NCI-H82 treated with DMSO at 0.1 percent for 48 hours (cell line): ENCODE results near the gene MSI2.

Experiments used
- DNase-seq: peaks from one replicate; lab custom pipeline; 2025; ENCODE audit not compliant: unreplicated experiment; lab: John Stamatoyannopoulos, UW

Gene MSI2

DNA sequence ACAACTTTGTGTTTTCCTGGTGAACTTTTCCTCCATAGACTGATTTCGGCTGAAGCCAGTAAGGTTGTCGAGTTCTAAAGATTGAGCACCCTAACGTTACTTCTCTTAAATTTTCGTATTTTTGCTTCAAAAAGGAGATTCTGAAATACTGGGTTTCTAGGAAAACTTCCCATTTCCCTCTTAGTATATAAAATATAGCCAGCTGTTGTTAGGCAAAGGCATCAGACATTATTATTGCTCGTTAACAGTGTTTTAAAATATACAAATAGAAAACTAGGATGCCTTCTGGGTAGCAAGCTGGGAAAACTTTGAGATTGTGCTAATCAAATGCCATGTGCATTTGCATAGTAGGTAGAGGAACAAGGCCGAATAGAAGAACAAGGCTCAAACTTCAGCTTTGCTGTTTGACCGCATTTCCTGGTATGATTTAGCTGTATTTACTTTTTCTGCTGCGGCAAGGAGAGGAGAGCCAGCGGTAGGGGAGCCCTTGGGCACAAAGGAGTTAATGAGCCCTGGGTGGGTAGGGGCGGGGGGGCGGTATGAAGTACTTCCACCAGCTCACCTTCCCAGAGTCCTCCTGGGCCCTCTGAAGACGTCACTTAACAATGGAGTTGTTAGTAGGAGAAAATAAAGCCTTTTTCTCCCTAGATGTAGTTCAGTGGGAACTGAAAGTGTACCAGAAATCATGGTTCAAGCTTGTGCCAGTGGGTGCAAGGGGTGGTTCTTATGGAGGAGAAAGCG is 151.9 kb downstream of the MSI2 start:
- DNase-seq = no peak

- DNase-seq = no peak
Observed at GRCh38 chr17:57410169-57410568, 153.8 kb downstream of the MSI2 start.

DNA sequence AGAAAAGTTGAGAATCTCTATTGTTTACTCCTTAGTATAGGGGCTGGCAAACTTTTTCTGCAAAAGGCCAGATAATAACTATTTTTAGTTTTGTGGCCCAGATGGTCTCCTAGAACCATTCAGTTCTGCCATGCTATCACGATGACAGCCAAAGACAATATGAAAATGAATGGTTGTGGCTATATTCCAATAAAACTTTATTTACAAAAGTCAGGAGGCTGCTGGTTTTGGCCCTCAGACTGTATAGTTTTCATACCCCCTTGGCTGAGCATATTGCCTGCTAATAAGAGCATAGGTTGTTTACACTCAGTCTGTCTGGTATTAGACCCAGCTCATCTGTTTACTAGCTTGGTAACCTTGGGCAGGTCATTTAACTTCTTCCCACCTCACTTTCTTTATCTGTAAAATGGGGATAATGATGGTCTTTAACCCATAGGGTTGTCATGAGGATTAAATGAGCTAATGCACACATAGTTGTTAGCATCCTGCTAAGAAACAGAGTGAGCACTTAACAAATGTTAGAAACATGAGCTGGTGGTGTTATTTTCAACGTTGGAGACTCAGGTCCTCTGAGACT is 156.3 kb downstream of the MSI2 start:
- DNase-seq = no peak

DNA sequence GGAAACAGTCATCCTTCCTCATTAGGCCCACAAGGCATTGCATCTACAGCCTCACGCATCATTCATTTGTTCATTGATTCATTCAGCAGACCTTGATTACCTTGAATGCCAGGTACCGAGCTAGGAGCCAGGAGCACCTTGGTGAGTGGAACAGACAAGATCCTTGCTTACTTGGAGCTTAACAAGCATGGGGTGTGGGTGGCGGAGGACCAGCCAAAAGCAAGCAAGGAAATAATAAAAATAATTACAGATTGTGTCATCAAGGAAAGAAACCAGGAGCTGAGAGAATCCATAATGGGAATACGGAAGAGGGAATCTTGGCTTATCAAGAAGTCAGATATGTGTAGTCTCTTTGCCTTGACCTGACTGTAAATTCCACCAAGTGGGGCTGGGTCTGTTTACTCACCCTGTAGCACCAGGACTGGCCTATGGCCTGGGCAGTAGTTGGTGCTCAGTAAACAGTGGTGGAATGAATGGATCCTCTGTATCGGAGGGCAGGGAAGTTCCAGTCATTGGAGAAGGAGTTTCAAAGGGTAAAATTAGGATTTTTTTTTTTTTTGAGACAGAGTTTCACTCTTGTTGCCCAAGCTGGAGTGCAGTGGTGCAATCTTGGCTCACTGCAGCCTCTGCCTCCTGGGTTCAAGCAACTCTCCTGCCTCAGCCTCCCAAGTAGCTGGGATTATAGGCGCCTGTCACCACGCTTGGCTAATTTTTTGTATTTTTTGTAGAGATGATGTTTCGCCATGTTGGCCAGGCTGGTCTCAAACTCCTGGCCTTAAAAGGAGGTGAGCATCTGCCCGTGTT is 157.7 kb downstream of the MSI2 start:
- DNase-seq = no peak

- DNase-seq = no peak
Observed at GRCh38 chr17:57415751-57416207, 159.5 kb downstream of the MSI2 start.

DNA sequence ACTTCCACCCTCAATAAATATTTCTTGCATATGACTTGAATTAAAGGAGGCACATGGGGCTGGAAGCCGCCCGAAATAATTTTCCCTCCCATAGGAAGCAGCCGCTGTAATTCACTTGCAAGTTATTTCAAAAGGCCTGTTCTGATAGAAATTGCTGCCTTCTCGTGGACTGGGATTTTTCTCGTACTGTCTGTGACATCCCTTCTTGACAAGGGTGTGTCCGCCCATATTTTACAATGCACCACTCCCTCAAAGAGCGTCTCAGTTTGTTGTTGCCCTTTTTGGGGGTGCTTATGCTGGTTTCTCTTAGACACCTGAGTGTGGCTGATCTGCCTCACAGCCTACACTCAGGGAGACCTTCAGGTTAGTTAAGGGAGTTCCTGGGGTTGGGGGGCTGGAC is 160.0 kb downstream of the MSI2 start:
- no peak for DNase-seq

- DNase-seq = no peak
Observed at GRCh38 chr17:57417956-57418355, 161.6 kb downstream of the MSI2 start.

GRCh38 chr17:57418463-57419246 is 162.3 kb downstream of the MSI2 start:
- no peak for DNase-seq

DNA sequence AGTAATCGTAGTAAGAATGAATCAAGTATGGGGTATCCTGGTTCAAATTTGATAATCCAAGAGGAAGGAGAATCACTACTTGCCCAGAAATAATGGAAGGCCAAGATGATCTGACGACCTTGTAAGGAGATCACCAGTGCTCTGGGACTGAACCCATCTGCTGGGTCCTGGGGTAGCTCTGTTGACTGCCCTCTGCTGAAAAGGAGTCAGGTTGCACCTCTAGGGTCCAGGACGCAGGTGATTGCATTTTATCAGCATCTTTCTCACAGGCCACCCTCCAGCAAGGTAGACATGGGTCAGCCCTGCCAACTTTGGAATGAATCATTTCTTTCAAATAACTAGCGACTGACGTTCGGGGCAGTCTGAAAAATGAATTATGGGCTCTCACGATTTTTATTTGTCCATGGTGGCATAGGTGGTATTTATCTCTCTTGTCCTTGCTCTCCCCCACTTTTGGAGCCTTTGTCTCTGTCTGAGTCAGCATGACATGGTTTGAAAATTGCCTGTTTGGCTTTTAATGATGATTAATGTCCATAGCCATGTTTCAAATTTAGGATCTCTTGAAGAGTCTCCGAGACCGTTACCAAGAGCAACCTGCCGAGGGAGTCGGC is 163.7 kb downstream of the MSI2 start:
- DNase-seq = no peak

- no peak for DNase-seq
Observed at GRCh38 chr17:57420734-57421717, 164.7 kb downstream of the MSI2 start.

- DNase-seq = no peak
Observed at GRCh38 chr17:57422574-57423164, 166.3 kb downstream of the MSI2 start.

- DNase-seq = no peak
Observed at GRCh38 chr17:57423541-57423940, 167.2 kb downstream of the MSI2 start.

DNA sequence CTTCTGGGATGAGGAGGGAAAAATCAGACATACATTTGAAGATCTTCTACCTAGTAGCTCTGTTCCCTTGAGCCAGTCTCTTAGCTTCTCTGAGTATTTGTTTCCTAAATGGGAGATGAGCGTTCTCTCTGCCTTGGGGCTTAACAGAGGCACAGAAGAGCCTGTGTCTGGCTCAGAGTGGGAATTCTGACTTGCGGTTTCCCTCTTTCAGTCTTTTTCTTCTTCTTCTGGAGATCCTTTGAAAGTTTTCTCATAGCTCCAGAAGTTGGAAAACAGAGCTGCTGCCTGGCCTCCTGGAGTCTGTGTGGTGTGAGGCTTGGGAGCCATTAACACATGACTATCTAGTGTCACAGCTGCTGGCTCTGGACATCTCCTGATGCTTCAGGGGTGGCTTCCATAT is 167.9 kb downstream of the MSI2 start:
- DNase-seq = no peak

DNA sequence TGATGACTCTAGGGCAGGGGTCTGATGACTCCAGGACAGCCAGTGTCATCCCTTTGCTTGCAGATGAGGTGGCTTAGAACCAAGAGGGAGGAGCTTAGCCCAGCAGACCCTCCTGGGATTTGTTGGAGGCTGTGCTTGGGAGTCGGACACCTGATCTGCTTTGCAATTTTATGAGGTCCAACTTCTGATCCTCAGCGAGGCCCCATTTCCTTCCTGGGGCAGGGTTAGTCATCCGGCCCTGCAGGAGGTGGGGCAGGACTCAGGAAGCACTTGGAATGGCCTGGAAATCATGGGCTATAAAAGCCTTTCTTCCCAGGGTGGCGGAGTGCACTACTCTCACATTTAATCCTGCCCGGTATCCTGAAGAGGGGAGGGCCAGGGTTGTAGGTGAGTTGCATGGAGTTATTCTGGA is 168.5 kb downstream of the MSI2 start:
- no peak for DNase-seq

DNA sequence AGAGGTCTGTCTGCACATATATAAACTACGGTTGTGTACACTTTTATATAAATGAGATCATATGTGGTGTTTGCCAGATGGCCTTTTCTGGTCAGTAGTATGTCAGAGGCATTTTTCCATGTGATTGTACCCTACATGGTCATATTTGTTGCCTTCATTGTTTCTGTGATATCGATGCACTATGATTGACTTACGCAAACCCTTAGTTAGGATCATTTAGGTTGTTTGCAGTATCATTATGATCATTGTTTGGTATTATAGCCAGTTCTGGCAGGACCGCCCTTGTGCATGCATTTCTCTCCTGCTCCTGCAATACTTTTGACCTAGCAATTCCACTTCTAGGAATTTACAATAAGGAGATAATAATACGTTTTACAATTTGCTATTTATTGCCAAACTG is 169.1 kb downstream of the MSI2 start:
- DNase-seq = no peak

- DNase-seq = no peak
Observed at GRCh38 chr17:57425903-57426880, 169.9 kb downstream of the MSI2 start.

GRCh38 chr17:57429966-57430365 is 173.6 kb downstream of the MSI2 start:
- no peak for DNase-seq

GRCh38 chr17:57431415-57431814 is 175.1 kb downstream of the MSI2 start:
- no peak for DNase-seq
